ENCODE results near the gene KSR1. TPM values are rescaled to one million over a fixed set of nuclear protein-coding genes. Genes with fewer than 3 reads are reported as not detected.

Gene KSR1
- total and polyA plus RNA-seq, 10 of the 15 experiments (the other 5 are each of a cell fraction or from before 2014, with no cell fraction given) = 0.97 to 66.6 (median 22.9) TPM

DNA sequence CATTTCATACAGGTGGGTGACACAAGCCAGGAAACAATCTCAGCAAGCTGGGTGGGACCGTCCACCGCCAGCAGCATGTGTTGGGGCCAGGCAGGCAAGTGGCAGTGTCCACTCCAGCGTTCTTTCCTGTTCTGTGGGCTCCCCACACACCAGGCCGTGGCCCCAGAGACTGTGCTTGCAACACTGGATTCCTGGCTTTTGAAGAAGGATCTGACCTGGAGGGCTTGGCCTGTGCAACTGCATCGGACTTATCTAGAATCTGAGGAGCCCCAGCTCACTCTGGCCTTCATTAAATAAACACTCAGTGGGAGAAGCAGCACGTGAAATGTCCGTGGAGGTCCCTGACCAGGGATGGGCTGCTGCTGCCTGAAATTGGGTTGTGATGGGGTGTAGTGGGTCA lies 3.2 kb downstream of the KSR1 start:
- peak overlapping the region; percentile 88 for H3K4me2 ChIP-seq (ENCODE audit: control insufficient read depth, insufficient read depth)
- H3K27me3 ChIP-seq (replicated peaks in 1 of 2; ENCODE audit: control insufficient read depth in 2 of 2, insufficient read depth in 2 of 2, low read length in 1 of 2) = no peaks in the 10 kb centered on the region
- peaks cover 43% of the 10 kb centered on the region for H3K4me1 ChIP-seq (ENCODE audit: control insufficient read depth, insufficient read depth, low read length)
- FAIRE-seq (no peak), DNase-seq (ENCODE audit: low read depth, low spot score) (no peak), ATAC-seq (no peak)
- POLR2A ChIA-PET = interaction anchor here (1.1 to 13.1 kb wide), 9 partner anchors 12 to 87 kb away, joined by 5 to 143 read pairs (median 10); no protein-coding TSS in a partner anchor
- WGBS (ENCODE audit: insufficient coverage, insufficient replicate concordance, low lambda C conversion rate, missing lambda C conversion rate) = 62% methylated on average over 7 of the region's 7 CpGs
- SMC1A ChIA-PET (ENCODE audit: uncharacterized antibody, unreplicated experiment) = interaction anchor here (0.6 to 11.6 kb wide), 16 partner anchors 13 to 222 kb away, joined by 3 to 228 read pairs (median 14); no protein-coding TSS in a partner anchor
- CTCF ChIA-PET = interaction anchor here (0.6 to 6.6 kb wide), 14 partner anchors 9 to 223 kb away, joined by 3 to 69 read pairs (median 10); no protein-coding TSS in a partner anchor
- BruUV-seq (replicated peaks) = no TSS peak
- H3K36me3 ChIP-seq (ENCODE audit: control insufficient read depth in 2 of 2, insufficient read depth in 2 of 2, low read length in 1 of 2) = peaks cover 0 to 1% of the 10 kb centered on the region in 2 experiments; a peak in 2 of 4 replicates
- no peaks in the 10 kb centered on the region for H3K9me3 ChIP-seq (replicated peaks; ENCODE audit: control insufficient read depth, insufficient read depth, low read length)
- H4K20me1 ChIP-seq (ENCODE audit: control insufficient read depth, insufficient read depth) = no peaks in the 10 kb centered on the region
- H3K79me2 ChIP-seq (ENCODE audit: control insufficient read depth, insufficient read depth, low read length) = peaks cover 80% of the 10 kb centered on the region
- in situ Hi-C loops (cut with MboI) (loop anchor here (5.0 to 25.0 kb wide), 4 partner anchors 107 to 1278 kb away; partner anchors contain the start of genes NEK8, TLCD1 and TRAF4), intact Hi-C loops (cut with micrococcal nuclease; ENCODE audit: unreplicated experiment) (loop anchor here (2.0 to 5.0 kb wide), 5 partner anchors 13 to 222 kb away; no protein-coding TSS in a partner anchor)
- TF ChIP-seq NR2F1 (conservative IDR thresholded peaks at IDR 0.05) (no peak), STAT1 (conservative IDR thresholded peaks at IDR 0.05) (no peak), EGR1 (IDR thresholded peaks at IDR 0.05; ENCODE audit: borderline replicate concordance in 1 of 2, low read depth in 2 of 2, low read length in 2 of 2) (no peak)
- H2AFZ ChIP-seq (ENCODE audit: control insufficient read depth, low read depth, low read length) = no peak overlapping the region
- peak overlapping the region; percentile 62 for H3K27ac ChIP-seq (ENCODE audit: control insufficient read depth, insufficient read depth)
- RAD21 ChIA-PET (ENCODE audit: unreplicated experiment) = interaction anchor here (0.9 to 9.7 kb wide), 12 partner anchors 13 to 165 kb away, joined by 3 to 229 read pairs (median 10); no protein-coding TSS in a partner anchor
- H3K4me3 ChIP-seq = peak overlapping the region; percentile 89; the same call in 1 of the 2 replicates
- H3K9ac ChIP-seq (ENCODE audit: control insufficient read depth, insufficient read depth, low read length) = peak overlapping the region; percentile 42; the same call in 1 of the 2 replicates

DNA sequence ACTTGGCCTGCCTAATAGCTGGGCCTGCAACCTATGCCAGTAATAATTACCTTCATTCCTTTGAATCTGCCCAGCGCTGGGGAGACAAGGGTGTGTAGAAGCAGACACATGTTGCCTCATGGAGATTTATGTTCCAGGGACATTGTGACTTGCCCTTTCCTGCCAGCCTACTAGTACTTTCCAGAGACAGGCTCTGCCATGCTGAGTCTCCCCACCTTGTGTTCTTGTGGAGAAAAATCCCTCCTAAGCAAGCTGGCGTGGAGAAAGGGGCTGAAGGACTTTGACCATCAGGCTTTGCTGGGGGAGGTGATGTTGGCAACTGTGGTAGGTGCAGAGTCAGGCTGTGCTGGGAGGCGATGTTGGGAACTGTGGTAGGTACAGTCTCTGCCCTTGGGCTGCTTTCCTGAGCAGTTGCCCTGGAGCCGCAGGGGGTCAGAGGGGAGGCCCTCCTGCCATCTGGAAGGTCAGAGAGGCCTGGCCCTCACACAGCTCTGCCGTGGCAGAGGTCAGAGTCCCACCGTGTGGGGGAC lies 4.0 kb downstream of the KSR1 start:
- no peak for DNase-seq (ENCODE audit: low read depth, low spot score)
- H3K79me2 ChIP-seq (ENCODE audit: control insufficient read depth, insufficient read depth, low read length) = peaks cover 85% of the 10 kb centered on the region
- in situ Hi-C loops (cut with MboI) (loop anchor here (10.0 to 25.0 kb wide), 2 partner anchors 595 to 1277 kb away; partner anchors contain the start of genes NEK8, TLCD1 and TRAF4), intact Hi-C loops (cut with micrococcal nuclease; ENCODE audit: unreplicated experiment) (loop anchor here (5.0 kb wide), 1 partner anchor 37 kb away; no protein-coding TSS in a partner anchor)
- peak overlapping the region; percentile 88 for H3K4me2 ChIP-seq (ENCODE audit: control insufficient read depth, insufficient read depth)
- ChIA-PET RAD21 (ENCODE audit: unreplicated experiment) (interaction anchor here (0.8 to 9.7 kb wide), 12 partner anchors 12 to 224 kb away, joined by 3 to 229 read pairs (median 5); no protein-coding TSS in a partner anchor), SMC1A (ENCODE audit: uncharacterized antibody, unreplicated experiment) (interaction anchor here (0.6 to 11.6 kb wide), 19 partner anchors 12 to 223 kb away, joined by 3 to 228 read pairs (median 6); no protein-coding TSS in a partner anchor), POLR2A (interaction anchor here (1.1 to 13.1 kb wide), 7 partner anchors 11 to 86 kb away, joined by 3 to 143 read pairs (median 8); no protein-coding TSS in a partner anchor), CTCF (interaction anchor here (0.7 to 6.6 kb wide), 8 partner anchors 8 to 142 kb away, joined by 3 to 69 read pairs (median 25); no protein-coding TSS in a partner anchor)
- peaks cover 0 to 1% of the 10 kb centered on the region in 2 experiments; a peak in 2 of 4 replicates for H3K36me3 ChIP-seq (ENCODE audit: control insufficient read depth in 2 of 2, insufficient read depth in 2 of 2, low read length in 1 of 2)
- H2AFZ ChIP-seq (ENCODE audit: control insufficient read depth, low read depth, low read length) = no peak overlapping the region
- no peak for FAIRE-seq
- H3K4me1 ChIP-seq (ENCODE audit: control insufficient read depth, insufficient read depth, low read length) = peaks cover 43% of the 10 kb centered on the region
- no peaks in the 10 kb centered on the region for H3K27me3 ChIP-seq (replicated peaks in 1 of 2; ENCODE audit: control insufficient read depth in 2 of 2, insufficient read depth in 2 of 2, low read length in 1 of 2)
- peak overlapping the region; percentile 89 for H3K4me3 ChIP-seq
- 78% methylated on average over 6 of the region's 6 CpGs for WGBS (ENCODE audit: insufficient coverage, insufficient replicate concordance, low lambda C conversion rate, missing lambda C conversion rate)
- peak overlapping the region; percentile 42; the same call in 1 of the 2 replicates for H3K9ac ChIP-seq (ENCODE audit: control insufficient read depth, insufficient read depth, low read length)
- peak overlapping the region; percentile 62 for H3K27ac ChIP-seq (ENCODE audit: control insufficient read depth, insufficient read depth)
- 0 out of 3 replicates have a peak, but pooled peaks have one; percentile 2 for ATAC-seq
- no peaks in the 10 kb centered on the region for H4K20me1 ChIP-seq (ENCODE audit: control insufficient read depth, insufficient read depth)
- BruUV-seq (replicated peaks) = no TSS peak
- no peaks in the 10 kb centered on the region for H3K9me3 ChIP-seq (replicated peaks; ENCODE audit: control insufficient read depth, insufficient read depth, low read length)
- TF ChIP-seq TCF12 (IDR thresholded peaks at IDR 0.05; ENCODE audit: low read depth, low read length) (no peak), TBL1XR1 (IDR thresholded peaks at IDR 0.05; ENCODE audit: low read depth, low read length) (no peak), CEBPB (IDR thresholded peaks at IDR 0.05; ENCODE audit: borderline replicate concordance in 1 of 2, low read depth in 2 of 2, low read length in 2 of 2) (no peak), LARP7 (IDR thresholded peaks at IDR 0.05) (0 out of 2 replicates have a peak, but pooled peaks have one; percentile 33), IKZF1 (conservative IDR thresholded peaks at IDR 0.05) (peak; percentile 45), IKZF2 (IDR thresholded peaks at IDR 0.05) (no peak), SP1 (IDR thresholded peaks at IDR 0.05; ENCODE audit: low read depth, low read length) (no peak), NR2F1 (conservative IDR thresholded peaks at IDR 0.05) (0 out of 2 replicates have a peak, but pooled peaks have one; percentile 30)
- TF ChIP-seq, protein P1, sequence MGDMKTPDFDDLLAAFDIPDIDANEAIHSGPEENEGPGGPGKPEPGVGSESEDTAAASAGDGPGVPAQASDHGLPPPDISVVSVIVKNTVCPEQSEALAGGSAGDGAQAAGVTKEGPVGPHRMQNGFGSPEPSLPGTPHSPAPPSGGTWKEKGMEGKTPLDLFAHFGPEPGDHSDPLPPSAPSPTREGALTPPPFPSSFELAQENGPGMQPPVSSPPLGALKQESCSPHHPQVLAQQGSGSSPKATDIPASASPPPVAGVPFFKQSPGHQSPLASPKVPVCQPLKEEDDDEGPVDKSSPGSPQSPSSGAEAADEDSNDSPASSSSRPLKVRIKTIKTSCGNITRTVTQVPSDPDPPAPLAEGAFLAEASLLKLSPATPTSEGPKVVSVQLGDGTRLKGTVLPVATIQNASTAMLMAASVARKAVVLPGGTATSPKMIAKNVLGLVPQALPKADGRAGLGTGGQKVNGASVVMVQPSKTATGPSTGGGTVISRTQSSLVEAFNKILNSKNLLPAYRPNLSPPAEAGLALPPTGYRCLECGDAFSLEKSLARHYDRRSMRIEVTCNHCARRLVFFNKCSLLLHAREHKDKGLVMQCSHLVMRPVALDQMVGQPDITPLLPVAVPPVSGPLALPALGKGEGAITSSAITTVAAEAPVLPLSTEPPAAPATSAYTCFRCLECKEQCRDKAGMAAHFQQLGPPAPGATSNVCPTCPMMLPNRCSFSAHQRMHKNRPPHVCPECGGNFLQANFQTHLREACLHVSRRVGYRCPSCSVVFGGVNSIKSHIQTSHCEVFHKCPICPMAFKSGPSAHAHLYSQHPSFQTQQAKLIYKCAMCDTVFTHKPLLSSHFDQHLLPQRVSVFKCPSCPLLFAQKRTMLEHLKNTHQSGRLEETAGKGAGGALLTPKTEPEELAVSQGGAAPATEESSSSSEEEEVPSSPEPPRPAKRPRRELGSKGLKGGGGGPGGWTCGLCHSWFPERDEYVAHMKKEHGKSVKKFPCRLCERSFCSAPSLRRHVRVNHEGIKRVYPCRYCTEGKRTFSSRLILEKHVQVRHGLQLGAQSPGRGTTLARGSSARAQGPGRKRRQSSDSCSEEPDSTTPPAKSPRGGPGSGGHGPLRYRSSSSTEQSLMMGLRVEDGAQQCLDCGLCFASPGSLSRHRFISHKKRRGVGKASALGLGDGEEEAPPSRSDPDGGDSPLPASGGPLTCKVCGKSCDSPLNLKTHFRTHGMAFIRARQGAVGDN (IDR thresholded peaks at IDR 0.05) = peak; percentile 48; the same call in 1 of the 2 replicates

Data from GM12878 (cell line).